Ectodermal cell (in vitro differentiated cells): ENCODE results near the gene PLD1.

Experiments
- H3K27ac ChIP-seq: 2 replicates; pipeline ENCODE4 v1.7.0; 2013; ENCODE audit warnings: mild to moderate bottlenecking, low read depth, low read length; ENCODE audit not compliant: insufficient read depth, poor library complexity, severe bottlenecking
- H3K27me3 ChIP-seq: 2 replicates; pipeline ENCODE4 v1.7.0; 2013; ENCODE audit warnings: mild to moderate bottlenecking, low read length; ENCODE audit not compliant: insufficient read depth, control insufficient read depth, poor library complexity, severe bottlenecking
- H3K36me3 ChIP-seq: one replicate; pipeline ENCODE4 v1.7.0; 2013; ENCODE audit warnings: low read length; ENCODE audit not compliant: control insufficient read depth, insufficient read depth
- H3K4me1 ChIP-seq: one replicate; pipeline ENCODE4 v1.7.0; 2013; ENCODE audit warnings: low read length; ENCODE audit not compliant: control insufficient read depth, insufficient read depth
- H3K4me3 ChIP-seq: 2 replicates; pipeline ENCODE4 v1.7.0; 2013; ENCODE audit warnings: low read depth, low read length, control low read depth; ENCODE audit not compliant: insufficient read depth
- H3K9me3 ChIP-seq: 2 replicates; pipeline ENCODE4 v1.7.0; 2013; ENCODE audit warnings: mild to moderate bottlenecking, low read length, moderate library complexity; ENCODE audit not compliant: control insufficient read depth
- WGBS, 2 experiments: methylation state at CpG; one replicate each; pipeline ENCODE4 v1.1.7; 2013; ENCODE audit warnings: missing lambda C conversion rate in 2 of 2; 5-methylcytosine and 5-hydroxymethylcytosine counted together

Gene PLD1

GRCh38 chr3:171649911-171650592 lies 160.2 kb downstream of the PLD1 start:
- whole genome bisulfite sequencing, 2 experiments, result 89 to 93% methylated on average over 10 of the region's 10 CpGs
- no peaks in the 10 kb centered on the region for H3K4me1 ChIP-seq
- no peaks in the 10 kb centered on the region for H3K27me3 ChIP-seq
- no peak overlapping the region for H3K4me3 ChIP-seq
- no peaks in the 10 kb centered on the region for H3K9me3 ChIP-seq
- H3K36me3 ChIP-seq, result no peaks in the 10 kb centered on the region
- H3K27ac ChIP-seq, result no peak overlapping the region

GRCh38 chr3:171649267-171649666 lies 161.0 kb downstream of the PLD1 start:
- H3K4me3 ChIP-seq, result no peak overlapping the region
- H3K27me3 ChIP-seq, result no peaks in the 10 kb centered on the region
- H3K36me3 ChIP-seq, result no peaks in the 10 kb centered on the region
- H3K9me3 ChIP-seq, result no peaks in the 10 kb centered on the region
- 88 to 89% methylated on average over 4 of the region's 4 CpGs for WGBS, 2 experiments
- H3K27ac ChIP-seq, result no peak overlapping the region
- H3K4me1 ChIP-seq, result no peaks in the 10 kb centered on the region

DNA sequence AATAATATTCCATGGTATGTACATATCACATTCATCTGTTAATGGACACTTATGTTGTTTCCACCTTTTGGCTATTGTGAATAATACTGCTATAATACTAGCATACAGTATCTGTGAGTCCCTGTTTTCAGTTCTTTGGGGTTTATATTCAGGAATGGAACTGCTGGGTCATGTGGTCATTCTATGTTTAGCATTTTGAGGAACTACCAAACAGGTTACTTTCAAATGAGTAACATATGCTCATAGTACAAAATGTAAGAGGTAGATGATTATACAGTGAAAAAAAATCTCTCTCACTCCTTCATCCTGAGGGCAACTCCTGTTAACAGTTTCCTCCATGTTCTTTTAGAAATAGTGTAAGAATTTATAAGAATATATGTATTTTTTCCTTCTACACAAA lies 162.2 kb downstream of the PLD1 start:
- H3K27me3 ChIP-seq, result no peaks in the 10 kb centered on the region
- H3K4me1 ChIP-seq, result no peaks in the 10 kb centered on the region
- no peak overlapping the region for H3K27ac ChIP-seq
- no peaks in the 10 kb centered on the region for H3K9me3 ChIP-seq
- H3K36me3 ChIP-seq, result no peaks in the 10 kb centered on the region
- no peak overlapping the region for H3K4me3 ChIP-seq

- no peaks in the 10 kb centered on the region for H3K4me1 ChIP-seq
- no peak overlapping the region for H3K27ac ChIP-seq
- H3K27me3 ChIP-seq, result no peaks in the 10 kb centered on the region
- H3K9me3 ChIP-seq, result no peaks in the 10 kb centered on the region
- H3K36me3 ChIP-seq, result no peaks in the 10 kb centered on the region
- WGBS, 2 experiments, result 82 to 84% methylated on average over 3 to 4 of the region's 4 CpGs
- H3K4me3 ChIP-seq, result no peak overlapping the region
Measured at GRCh38 chr3:171646357-171647133, 163.7 kb downstream of the PLD1 start.

DNA sequence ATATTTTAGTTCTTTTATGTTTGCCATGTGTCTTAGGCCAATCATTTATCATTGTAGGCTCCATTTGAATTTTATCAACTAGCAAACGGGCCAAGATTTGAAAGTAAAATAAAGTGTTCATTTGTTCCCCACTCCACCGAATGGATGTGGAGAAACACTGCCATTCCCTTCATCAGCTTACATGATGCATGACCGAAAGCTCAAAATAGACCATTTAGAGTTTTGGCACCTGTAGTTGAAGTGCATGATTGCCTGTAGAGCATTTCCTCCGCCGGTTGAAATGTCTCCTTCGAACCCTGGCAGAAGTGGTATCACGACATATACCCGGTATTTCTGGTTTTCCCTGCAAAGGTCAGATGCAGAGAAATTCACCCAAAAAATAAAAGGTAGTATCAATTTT lies 165.6 kb downstream of the PLD1 start:
- H3K4me1 ChIP-seq, result no peaks in the 10 kb centered on the region
- no peak overlapping the region for H3K27ac ChIP-seq
- H3K27me3 ChIP-seq, result no peaks in the 10 kb centered on the region
- 93 to 96% methylated on average over 8 of the region's 8 CpGs for WGBS, 2 experiments
- H3K9me3 ChIP-seq, result no peaks in the 10 kb centered on the region
- H3K4me3 ChIP-seq, result no peak overlapping the region
- H3K36me3 ChIP-seq, result no peaks in the 10 kb centered on the region

DNA sequence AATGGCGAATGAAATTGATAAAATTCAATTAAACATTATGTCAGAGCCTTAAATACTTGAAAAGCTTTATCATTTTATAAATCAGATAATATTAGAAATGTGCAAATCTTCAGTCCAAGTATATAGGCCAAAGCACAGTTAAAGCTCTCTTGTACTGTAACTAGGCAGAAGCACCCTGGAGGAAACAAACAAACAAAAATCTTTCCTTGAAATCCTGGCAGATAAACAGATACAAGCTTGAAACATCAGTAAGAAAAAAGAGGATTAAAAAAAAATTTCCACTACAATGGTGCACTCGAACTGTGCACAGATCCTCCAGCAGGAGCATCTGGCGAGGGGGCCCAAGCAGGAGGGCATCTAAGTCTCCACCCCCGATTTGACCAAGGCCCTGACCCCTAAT lies 166.6 kb downstream of the PLD1 start:
- H3K4me3 ChIP-seq, result no peak overlapping the region
- H3K27ac ChIP-seq, result no peak overlapping the region
- 82 to 91% methylated on average over 3 of the region's 4 CpGs for WGBS, 2 experiments
- no peaks in the 10 kb centered on the region for H3K9me3 ChIP-seq
- H3K4me1 ChIP-seq, result no peaks in the 10 kb centered on the region
- no peaks in the 10 kb centered on the region for H3K36me3 ChIP-seq
- no peaks in the 10 kb centered on the region for H3K27me3 ChIP-seq

DNA sequence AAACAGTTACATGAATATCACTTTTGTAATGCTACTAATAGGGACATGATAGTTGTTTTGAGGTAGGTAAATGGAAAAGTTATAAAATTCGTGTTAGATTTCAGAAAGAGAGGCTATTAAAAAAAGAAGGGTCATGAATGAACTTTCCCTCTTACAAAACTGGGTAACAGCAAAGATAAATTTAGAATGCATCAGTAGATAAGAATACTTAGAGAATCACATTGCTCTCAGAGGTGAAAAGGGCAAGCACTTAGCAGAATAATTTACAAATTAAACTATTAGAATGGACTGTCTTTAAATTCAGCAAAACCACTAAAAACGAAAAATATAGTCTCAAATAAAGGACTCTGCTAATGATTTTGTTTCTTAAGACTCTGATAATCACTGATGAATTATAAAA lies 167.2 kb downstream of the PLD1 start:
- Histone ChIP-seq H3K9me3 (no peaks in the 10 kb centered on the region), H3K4me3 (no peak overlapping the region), H3K27ac (no peak overlapping the region), H3K27me3 (no peaks in the 10 kb centered on the region), H3K36me3 (no peaks in the 10 kb centered on the region), H3K4me1 (no peaks in the 10 kb centered on the region)
- 67 to 100% methylated on average over 1 to 2 of the region's 2 CpGs for WGBS, 2 experiments

GRCh38 chr3:171640520-171641412 lies 169.5 kb downstream of the PLD1 start:
- WGBS, 2 experiments, result 62 to 72% methylated on average over 2 of the region's 2 CpGs
- H3K27ac ChIP-seq, result no peak overlapping the region
- no peak overlapping the region for H3K4me3 ChIP-seq
- no peaks in the 10 kb centered on the region for H3K9me3 ChIP-seq
- no peaks in the 10 kb centered on the region for H3K36me3 ChIP-seq
- H3K27me3 ChIP-seq, result no peaks in the 10 kb centered on the region
- H3K4me1 ChIP-seq, result no peaks in the 10 kb centered on the region

DNA sequence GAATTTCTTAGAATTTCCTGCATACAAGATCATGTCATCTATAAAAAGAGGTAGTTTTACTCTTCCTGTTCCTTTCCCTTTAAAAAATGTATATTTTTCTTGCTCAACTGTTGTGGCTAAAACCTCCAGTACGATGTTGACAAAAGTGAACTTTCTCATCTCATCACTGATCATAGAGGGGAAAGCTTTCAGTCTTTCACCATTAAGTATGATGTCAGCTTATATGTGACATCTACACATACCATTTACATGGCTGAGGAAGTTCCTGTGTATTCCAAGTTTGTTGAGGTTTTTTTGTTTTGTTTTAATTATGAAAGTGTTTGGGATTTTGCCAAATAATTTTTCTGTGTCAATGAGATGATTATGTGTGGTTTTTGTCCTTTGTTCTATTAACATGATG lies 173.6 kb downstream of the PLD1 start:
- H3K27me3 ChIP-seq, result no peaks in the 10 kb centered on the region
- H3K27ac ChIP-seq, result no peak overlapping the region
- H3K36me3 ChIP-seq, result no peaks in the 10 kb centered on the region
- H3K9me3 ChIP-seq, result no peaks in the 10 kb centered on the region
- 84 to 86% methylated on average over 1 of the region's 1 CpG for WGBS, 2 experiments
- H3K4me3 ChIP-seq, result no peak overlapping the region
- H3K4me1 ChIP-seq, result no peaks in the 10 kb centered on the region

GRCh38 chr3:171632766-171633165 lies 177.5 kb downstream of the PLD1 start:
- Histone ChIP-seq H3K9me3 (no peaks in the 10 kb centered on the region), H3K27me3 (no peaks in the 10 kb centered on the region), H3K4me3 (no peak overlapping the region), H3K36me3 (no peaks in the 10 kb centered on the region), H3K27ac (no peak overlapping the region), H3K4me1 (no peaks in the 10 kb centered on the region)
- 94 to 97% methylated on average over 4 of the region's 4 CpGs for WGBS, 2 experiments
